IPS-11a (cell line): Measurements from ENCODE around the gene PTCHD4.

ENCODE experiments used
- H3K4me3 ChIP-seq: one replicate; pipeline ENCODE4 v1.5.1; 2013; ENCODE audit warnings: low read depth, low read length, control low read depth

The PTCHD4 gene

DNA sequence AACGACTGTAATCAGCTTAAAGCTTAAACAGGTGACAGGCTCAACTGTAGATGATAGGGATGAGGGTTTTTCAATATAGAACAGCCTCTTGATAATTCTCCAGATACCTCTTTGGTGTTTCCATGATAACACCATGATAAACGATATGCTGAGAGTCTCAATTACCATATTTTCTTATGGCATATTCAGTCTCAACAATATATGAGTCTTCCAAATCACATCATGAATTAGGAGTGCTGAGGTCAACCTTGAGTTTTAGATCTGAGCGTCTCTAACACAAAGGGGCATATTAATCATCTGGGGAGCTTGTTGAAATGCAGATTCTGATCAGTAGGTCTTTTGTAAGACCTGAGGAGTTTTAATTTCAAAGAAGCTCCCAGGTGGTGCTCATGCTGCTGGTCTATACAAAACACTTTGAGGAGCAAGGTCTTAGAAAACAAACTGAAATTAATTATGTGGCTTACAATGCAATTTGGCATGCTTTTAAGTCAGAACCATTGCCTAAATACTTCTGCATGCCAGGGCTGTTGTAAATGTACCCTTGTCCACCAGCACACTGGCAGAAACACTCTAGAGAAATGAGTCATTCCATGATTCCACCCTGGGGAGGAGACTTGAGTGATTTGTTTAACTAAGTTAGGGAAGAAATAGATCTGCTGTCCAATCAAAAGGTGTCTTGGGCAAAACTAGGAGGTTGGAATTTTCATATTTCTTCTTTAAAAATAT, 49.6 kb downstream of the PTCHD4 start:
- no peak overlapping the region for H3K4me3 ChIP-seq
